Measurements from ENCODE around the gene ZNF514. TPM values are rescaled to one million over a fixed set of nuclear protein-coding genes. Genes with fewer than 3 reads are reported as not detected.
"Not testable (repeated sequence)": the region's sequence is repeated elsewhere in the genome, so short reads cannot be mapped to it uniquely, and the experiment has no call there.

Gene ZNF514
- total RNA-seq, 2 donors from 2014 or later, result 4.9 to 7.5 TPM

DNA sequence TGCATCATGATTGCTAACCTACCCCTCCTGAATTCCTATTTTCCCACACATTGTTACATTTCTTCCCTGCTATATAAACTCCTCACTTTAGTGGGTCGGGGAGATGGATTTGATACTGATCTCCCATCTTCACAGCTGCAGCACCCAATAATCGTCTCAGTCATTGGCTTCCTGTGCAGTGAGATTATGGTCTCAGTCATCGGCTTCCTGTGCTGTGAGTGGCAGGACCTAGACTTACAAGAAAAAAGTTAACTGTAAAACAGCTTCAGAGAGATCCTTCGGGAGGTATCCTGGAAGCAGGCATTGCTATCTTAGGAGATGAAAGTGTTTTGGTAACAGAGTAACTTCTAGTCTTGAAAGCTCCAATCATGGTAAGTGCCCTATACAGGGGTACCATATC is 44.3 kb upstream of the ZNF514 start:
- peaks cover 0 to 16% of the 10 kb centered on the region in 2 donors for H3K4me1 ChIP-seq
- no peaks in the 10 kb centered on the region for H3K27me3 ChIP-seq
- no peak overlapping the region for H3K27ac ChIP-seq
- H3K36me3 ChIP-seq, result no peaks in the 10 kb centered on the region
- no peaks in the 10 kb centered on the region for H3K9me3 ChIP-seq
- no peak for DNase-seq (ENCODE audit: low spot score)
- TF ChIP-seq CTCF (IDR thresholded peaks at IDR 0.05), result no peak
- no peak overlapping the region for H3K4me3 ChIP-seq

- H3K9me3 ChIP-seq, H3K36me3 ChIP-seq, H3K4me1 ChIP-seq: not testable (repeated sequence)
These were observed 33.3 kb upstream of the ZNF514 start for GRCh38 chr2:95192956-95193355.

GRCh38 chr2:95185973-95186372 is 26.3 kb upstream of the ZNF514 start:
- DNase-seq (ENCODE audit: low spot score), result no peak
- H3K4me3 ChIP-seq, result no peak overlapping the region
- no peak for TF ChIP-seq CTCF (IDR thresholded peaks at IDR 0.05)
- no peaks in the 10 kb centered on the region for H3K4me1 ChIP-seq
- peaks cover 0 to 6% of the 10 kb centered on the region in 2 donors for H3K9me3 ChIP-seq
- H3K27ac ChIP-seq, result no peak overlapping the region
- H3K27me3 ChIP-seq, result no peaks in the 10 kb centered on the region
- H3K36me3 ChIP-seq, result peaks cover 21% of the 10 kb centered on the region

More at GRCh38 chr2:95192956-95193355, 33.3 kb upstream of the ZNF514 start:
- peak; percentile 59 to 67 for TF ChIP-seq CTCF (IDR thresholded peaks at IDR 0.05)
- not testable (repeated sequence) for H3K4me3 ChIP-seq, H3K27me3 ChIP-seq, H3K27ac ChIP-seq
- DNase-seq (ENCODE audit: low spot score), result peak; percentile 67

DNA sequence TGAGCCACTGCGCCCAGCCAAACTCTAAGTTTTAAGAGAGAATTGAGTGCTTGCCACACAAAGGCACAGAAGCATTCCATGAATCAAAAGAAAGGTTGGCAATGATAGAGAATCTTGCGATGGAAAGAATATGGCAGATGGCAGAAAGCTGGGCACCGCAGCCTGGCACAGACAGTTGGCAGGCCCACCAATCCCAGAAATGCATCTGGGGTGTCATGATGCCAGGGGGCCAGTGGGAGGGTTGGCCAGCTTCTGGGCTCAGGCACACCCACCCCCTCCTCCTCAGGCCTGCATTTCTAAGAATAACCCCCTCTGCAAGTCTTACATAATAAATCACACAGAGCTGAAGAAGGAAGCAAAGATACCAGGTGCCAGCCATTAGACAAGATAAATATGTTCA is 25.5 kb upstream of the ZNF514 start:
- DNase-seq (ENCODE audit: low spot score), result no peak
- no peaks in the 10 kb centered on the region for H3K27me3 ChIP-seq
- peaks cover 29% of the 10 kb centered on the region for H3K36me3 ChIP-seq
- H3K9me3 ChIP-seq, result peaks cover 0 to 6% of the 10 kb centered on the region in 2 donors
- no peak overlapping the region for H3K4me3 ChIP-seq
- TF ChIP-seq CTCF (IDR thresholded peaks at IDR 0.05), result no peak
- H3K27ac ChIP-seq, result no peak overlapping the region
- H3K4me1 ChIP-seq, result no peaks in the 10 kb centered on the region

- Histone ChIP-seq H3K4me1 (no peaks in the 10 kb centered on the region), H3K36me3 (peaks cover 41% of the 10 kb centered on the region), H3K9me3 (peaks cover 0 to 6% of the 10 kb centered on the region in 2 donors), H3K27ac (no peak overlapping the region), H3K27me3 (no peaks in the 10 kb centered on the region), H3K4me3 (no peak overlapping the region)
- TF ChIP-seq CTCF (IDR thresholded peaks at IDR 0.05), result no peak
- DNase-seq (ENCODE audit: low spot score), result no peak
These were observed 22.1 kb upstream of the ZNF514 start for GRCh38 chr2:95181774-95182173.

DNA sequence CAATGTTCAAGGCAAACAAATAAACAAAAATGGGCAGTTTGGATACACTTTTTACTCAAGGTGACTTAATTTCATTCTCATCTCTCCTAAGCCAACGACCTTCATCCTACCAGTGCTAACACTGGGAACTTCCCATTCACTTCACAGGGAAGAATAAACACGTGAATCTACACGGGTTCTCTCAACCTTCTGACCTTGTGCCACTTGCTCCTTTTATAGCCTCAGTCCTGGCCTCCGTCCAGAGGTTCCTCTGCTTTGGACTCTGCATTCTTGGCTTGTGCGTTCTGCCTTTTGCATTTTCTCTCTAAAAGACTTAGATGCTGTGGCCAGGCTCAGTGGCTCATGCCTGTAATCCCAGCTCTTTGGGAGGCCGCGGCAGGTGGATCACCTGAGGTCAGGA is 19.8 kb upstream of the ZNF514 start:
- Histone ChIP-seq H3K36me3 (peaks cover 41% of the 10 kb centered on the region), H3K27ac (peak overlapping the region; percentile 41 to 46)

More for the DNA sequence above, 19.8 kb upstream of the ZNF514 start:
- Histone ChIP-seq H3K27me3 (no peaks in the 10 kb centered on the region), H3K4me3 (no peak overlapping the region), H3K4me1 (no peaks in the 10 kb centered on the region), H3K9me3 (peaks cover 0 to 6% of the 10 kb centered on the region in 2 donors)
- DNase-seq (ENCODE audit: low spot score), result no peak
- TF ChIP-seq CTCF (IDR thresholded peaks at IDR 0.05), result no peak
